Adrenal gland (tissue), 5 donors: ENCODE measurements around the gene SMS.

Source experiments
- POLR2A ChIP-seq, 2 donors: fragments of 450-650 bp; IDR thresholded peaks; one replicate each; pipeline ENCODE4 v1.6.1; 2017; ENCODE audit warnings: antibody characterized with exemption in 2 of 2, mild to moderate bottlenecking in 2 of 2, moderate library complexity in 1 of 2
- TF ChIP-seq, protein P1 (sequence below), 6 experiments: fragments of 450-650 bp in 4 of 6; fragments of 200-600 bp in 2 of 6; sonication (generic) in 1 of 6; IDR thresholded peaks; 1 replicate in 5 of 6; 2 replicates in 1 of 6; pipeline versions ENCODE4 v1.5.1 to v1.8.0; 2016 to 2021; ENCODE audit warnings: antibody characterized with exemption in 6 of 6, mild to moderate bottlenecking in 2 of 6, moderate library complexity in 1 of 6
- donor health status: DM: no; HTN: no; CAD: no.

DNA sequence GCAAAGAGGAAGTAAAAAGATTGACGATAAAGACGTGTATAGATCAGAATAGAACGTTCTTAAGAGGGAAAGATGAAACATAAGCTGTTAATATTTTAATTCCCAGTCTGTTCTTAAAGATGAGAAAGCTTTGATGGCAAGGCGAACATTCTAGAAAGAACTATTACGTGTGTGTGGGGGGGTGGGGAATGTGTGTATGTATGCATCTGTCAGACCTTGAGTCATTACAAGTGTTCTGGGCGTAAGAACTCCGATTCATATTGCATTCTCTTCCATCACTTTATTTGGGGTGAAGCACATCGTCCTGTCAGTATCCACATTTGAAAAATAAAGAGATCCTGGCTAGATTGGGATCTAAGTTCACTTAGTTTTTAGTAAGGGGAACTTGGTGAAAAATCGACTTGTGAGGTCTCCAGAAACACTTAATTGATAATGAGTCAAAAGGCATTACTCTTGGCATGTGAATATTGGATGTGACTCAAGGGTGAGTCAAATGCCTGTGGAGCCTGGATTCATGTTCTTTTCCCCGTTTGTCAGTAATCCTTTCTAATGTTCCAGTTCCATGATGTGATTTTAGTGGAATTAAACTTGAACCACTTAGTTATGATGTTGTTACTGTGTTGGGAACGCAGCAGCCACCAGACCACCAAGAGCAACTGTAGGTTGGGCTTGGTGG lies 3.1 kb downstream of the SMS start:
- TF ChIP-seq, protein P1, sequence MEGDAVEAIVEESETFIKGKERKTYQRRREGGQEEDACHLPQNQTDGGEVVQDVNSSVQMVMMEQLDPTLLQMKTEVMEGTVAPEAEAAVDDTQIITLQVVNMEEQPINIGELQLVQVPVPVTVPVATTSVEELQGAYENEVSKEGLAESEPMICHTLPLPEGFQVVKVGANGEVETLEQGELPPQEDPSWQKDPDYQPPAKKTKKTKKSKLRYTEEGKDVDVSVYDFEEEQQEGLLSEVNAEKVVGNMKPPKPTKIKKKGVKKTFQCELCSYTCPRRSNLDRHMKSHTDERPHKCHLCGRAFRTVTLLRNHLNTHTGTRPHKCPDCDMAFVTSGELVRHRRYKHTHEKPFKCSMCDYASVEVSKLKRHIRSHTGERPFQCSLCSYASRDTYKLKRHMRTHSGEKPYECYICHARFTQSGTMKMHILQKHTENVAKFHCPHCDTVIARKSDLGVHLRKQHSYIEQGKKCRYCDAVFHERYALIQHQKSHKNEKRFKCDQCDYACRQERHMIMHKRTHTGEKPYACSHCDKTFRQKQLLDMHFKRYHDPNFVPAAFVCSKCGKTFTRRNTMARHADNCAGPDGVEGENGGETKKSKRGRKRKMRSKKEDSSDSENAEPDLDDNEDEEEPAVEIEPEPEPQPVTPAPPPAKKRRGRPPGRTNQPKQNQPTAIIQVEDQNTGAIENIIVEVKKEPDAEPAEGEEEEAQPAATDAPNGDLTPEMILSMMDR (IDR thresholded peaks at IDR 0.05): no peak
- no peak for TF ChIP-seq POLR2A (IDR thresholded peaks at IDR 0.05)
